Measurements from ENCODE around the gene LRIT3. TPM values are rescaled to one million over a fixed set of nuclear protein-coding genes. Genes with fewer than 3 reads are reported as not detected.
"Not testable (repeated sequence)": the region's sequence is repeated elsewhere in the genome, so short reads cannot be mapped to it uniquely, and the experiment has no call there.

Gene LRIT3
- total and polyA plus RNA-seq, 7 donors, result 0.03 to 0.08 (median 0.06) TPM; not detected in 1

DNA sequence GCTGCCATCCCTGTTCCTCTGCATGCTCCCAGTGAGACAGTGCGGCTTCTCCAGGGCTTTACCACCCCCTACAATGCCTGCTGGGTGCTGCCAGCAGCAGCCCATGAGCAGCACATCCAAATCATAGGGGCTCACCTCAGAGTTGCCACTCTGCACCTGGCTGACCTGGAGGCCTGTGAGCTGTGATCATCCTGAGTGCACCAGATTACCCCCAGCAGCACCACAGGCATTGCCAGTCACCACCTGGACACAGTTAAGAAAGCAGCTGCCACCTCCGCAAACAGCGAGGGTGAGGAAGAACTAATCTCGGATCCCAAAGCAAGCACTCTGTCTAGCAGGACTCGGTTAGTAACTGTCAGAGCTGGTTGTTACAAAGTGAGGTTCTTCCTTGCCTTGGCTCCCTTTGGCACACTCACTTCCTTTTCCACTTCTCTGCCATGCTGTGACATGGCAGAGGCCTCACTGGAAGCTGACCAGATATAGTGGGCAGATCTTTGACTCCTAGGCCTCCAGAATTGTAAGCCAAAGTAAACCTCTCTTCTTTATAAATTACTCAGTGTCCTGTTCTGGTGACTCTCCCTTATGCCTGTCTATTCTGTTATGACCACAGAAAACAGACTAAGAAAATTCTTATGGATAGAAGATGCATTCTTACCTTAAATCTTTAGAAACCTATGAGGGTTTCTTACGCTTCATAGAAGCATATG lies 25.2 kb downstream of the LRIT3 start:
- H3K27ac ChIP-seq, result no peak overlapping the region
- H3K4me3 ChIP-seq, result no peak overlapping the region
- ATAC-seq, result no peak
- 96 to 98% (median 96%) methylated on average over 6 of the region's 6 CpGs for WGBS, 3 donors
- DNase-seq, result no peak
- TF ChIP-seq, protein P1, sequence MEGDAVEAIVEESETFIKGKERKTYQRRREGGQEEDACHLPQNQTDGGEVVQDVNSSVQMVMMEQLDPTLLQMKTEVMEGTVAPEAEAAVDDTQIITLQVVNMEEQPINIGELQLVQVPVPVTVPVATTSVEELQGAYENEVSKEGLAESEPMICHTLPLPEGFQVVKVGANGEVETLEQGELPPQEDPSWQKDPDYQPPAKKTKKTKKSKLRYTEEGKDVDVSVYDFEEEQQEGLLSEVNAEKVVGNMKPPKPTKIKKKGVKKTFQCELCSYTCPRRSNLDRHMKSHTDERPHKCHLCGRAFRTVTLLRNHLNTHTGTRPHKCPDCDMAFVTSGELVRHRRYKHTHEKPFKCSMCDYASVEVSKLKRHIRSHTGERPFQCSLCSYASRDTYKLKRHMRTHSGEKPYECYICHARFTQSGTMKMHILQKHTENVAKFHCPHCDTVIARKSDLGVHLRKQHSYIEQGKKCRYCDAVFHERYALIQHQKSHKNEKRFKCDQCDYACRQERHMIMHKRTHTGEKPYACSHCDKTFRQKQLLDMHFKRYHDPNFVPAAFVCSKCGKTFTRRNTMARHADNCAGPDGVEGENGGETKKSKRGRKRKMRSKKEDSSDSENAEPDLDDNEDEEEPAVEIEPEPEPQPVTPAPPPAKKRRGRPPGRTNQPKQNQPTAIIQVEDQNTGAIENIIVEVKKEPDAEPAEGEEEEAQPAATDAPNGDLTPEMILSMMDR (IDR thresholded peaks at IDR 0.05), result no peak
- intact Hi-C loops (cut with DNase I), result no loop called here
- H3K4me1 ChIP-seq, result peaks cover 9% of the 10 kb centered on the region
- H3K27me3 ChIP-seq (ENCODE audit: insufficient read depth in 3 of 3, low read length in 2 of 3), result no peaks in the 10 kb centered on the region
- no peaks in the 10 kb centered on the region for H3K9me3 ChIP-seq
- no peaks in the 10 kb centered on the region for H3K36me3 ChIP-seq (ENCODE audit: insufficient read depth in 1 of 2, low read depth in 1 of 2)

DNA sequence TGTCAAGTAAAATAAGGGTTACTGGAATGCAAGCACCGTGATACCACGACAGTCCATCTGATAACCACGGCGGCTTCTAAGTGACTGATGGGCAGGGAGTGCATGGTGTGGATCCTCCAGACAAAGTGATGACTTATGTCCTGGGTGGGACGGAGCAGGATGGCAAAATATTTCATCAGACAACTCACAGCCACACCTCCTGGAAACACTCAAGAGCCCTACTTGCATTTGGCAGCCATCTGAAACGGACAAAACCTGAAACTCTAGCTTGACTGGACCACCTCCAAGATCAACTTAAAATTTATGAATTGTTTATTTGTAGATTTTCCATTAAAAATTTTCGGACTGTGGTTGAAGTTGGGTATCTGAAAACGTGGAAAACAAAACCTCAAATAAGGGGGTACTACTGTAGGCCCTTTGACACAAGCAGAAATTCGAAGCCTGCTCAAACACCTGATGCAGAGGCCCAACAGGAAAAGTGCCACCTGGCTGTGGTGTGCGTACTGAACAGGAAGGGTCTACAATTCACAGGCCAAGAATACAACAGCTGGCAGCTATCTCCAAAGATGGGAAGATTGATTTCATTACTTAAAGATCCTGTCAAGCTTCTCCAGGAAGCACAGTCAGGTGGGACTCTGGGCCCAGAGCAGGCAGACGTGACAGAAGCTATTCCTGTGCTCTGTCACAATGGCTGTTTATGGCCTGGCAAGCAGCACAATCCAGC lies 26.0 kb downstream of the LRIT3 start:
- Histone ChIP-seq H3K36me3 (ENCODE audit: insufficient read depth in 1 of 2, low read depth in 1 of 2) (no peaks in the 10 kb centered on the region), H3K9me3 (no peaks in the 10 kb centered on the region), H3K4me1 (peaks cover 9% of the 10 kb centered on the region), H3K27me3 (ENCODE audit: insufficient read depth in 3 of 3, low read length in 2 of 3) (no peaks in the 10 kb centered on the region), H3K27ac (peak overlapping the region; percentile 14), H3K4me3 (no peak overlapping the region)
- WGBS, 3 donors, result 48 to 63% (median 57%) methylated on average over 11 of the region's 11 CpGs
- intact Hi-C loops (cut with DNase I), result no loop called here
- TF ChIP-seq, protein P1 (IDR thresholded peaks at IDR 0.05), result no peak
- ATAC-seq (peak; percentile 57 to 88 (median 70)), DNase-seq (no peak)

DNA sequence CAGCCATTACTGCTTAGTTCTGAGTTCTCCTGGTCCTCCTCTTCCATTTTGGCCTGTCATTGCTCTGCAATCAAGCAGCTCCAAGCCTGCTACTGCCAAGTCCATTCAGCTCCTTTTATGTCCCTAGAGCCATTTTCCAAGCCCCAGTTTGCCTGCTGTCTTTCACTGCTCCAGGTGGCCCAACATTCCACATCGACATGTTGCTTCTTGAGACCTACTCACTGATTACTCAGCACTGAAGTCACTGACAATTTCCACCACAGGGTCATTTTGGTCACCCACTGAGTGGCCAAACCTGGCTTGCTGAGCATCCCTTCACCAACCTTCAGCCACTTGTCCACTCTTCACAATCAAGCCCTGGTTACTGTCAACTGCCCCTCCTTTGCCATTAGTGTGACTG lies 27.2 kb downstream of the LRIT3 start:
- Histone ChIP-seq H3K4me1 (peaks cover 9% of the 10 kb centered on the region), H3K27me3 (ENCODE audit: insufficient read depth in 3 of 3, low read length in 2 of 3) (no peaks in the 10 kb centered on the region), H3K36me3 (ENCODE audit: insufficient read depth in 1 of 2, low read depth in 1 of 2) (no peaks in the 10 kb centered on the region), H3K4me3 (no peak overlapping the region), H3K27ac (no peak overlapping the region), H3K9me3 (no peaks in the 10 kb centered on the region)
- TF ChIP-seq, protein P1 (IDR thresholded peaks at IDR 0.05), result no peak
- DNase-seq (no peak), ATAC-seq (no peak)
- intact Hi-C loops (cut with DNase I), result no loop called here
- 82 to 97% (median 96%) methylated on average over 1 of the region's 1 CpG for WGBS, 3 donors

DNA sequence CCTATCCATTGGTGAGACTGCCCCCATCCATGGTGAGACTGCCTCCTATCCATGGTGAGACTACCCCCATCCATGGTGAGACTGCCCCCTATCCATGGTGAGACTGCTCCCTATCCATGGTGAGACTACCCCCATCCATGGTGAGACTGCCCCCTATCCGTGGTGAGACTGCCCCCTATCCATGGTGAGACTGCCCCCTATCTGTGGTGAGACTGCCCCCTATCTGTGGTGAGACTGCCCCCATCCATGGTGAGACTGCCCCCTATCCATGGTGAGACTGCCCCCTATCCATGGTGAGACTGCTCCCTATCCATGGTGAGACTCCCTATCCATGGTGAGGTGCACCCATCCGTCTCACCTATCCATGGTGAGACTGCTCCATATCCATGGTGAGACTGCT lies 27.6 kb downstream of the LRIT3 start:
- H3K4me1 ChIP-seq; H3K27ac ChIP-seq; H3K4me3 ChIP-seq; H3K9me3 ChIP-seq; ATAC-seq; DNase-seq; intact Hi-C loops (cut with DNase I); H3K27me3 ChIP-seq (ENCODE audit: insufficient read depth in 3 of 3, low read length in 2 of 3); H3K36me3 ChIP-seq (ENCODE audit: insufficient read depth in 1 of 2, low read depth in 1 of 2): not testable (repeated sequence)
- WGBS, 3 donors, result 73 to 88% (median 81%) methylated on average over 2 of the region's 2 CpGs

DNA sequence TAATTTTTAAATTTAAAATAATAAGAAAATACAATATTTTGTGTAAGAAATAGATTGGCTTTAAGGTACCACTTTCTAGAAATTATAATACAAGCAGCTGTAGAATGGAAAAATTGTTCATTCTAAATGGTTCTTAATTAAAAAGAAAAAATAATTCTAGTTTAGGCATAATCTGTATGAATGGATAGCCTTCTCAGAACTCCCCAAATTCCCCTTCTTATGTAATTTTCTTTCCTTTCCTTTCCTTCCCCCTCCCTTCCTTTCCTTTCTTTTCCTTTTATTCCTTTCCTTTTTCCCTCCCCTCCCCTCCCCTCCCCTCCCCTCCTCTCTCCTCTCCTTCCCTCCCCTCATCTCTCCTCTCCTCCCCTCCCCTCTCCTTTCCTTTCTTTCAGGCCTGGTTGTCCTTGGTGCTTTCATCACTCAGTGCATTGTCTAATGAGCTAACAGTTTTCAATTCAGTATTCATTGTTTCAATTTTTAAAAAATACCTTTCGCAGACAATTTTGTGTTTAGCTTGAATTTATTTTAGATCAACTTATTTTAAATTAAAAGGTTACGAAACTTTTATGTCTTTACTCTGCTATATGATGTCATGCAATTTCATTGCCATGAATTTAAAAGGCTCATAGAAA lies 28.8 kb downstream of the LRIT3 start:
- 87 to 91% (median 87%) methylated on average over 2 of the region's 2 CpGs for WGBS, 3 donors
- no peak overlapping the region for H3K27ac ChIP-seq
- no peak overlapping the region for H3K4me3 ChIP-seq
- intact Hi-C loops (cut with DNase I), result no loop called here
- ATAC-seq (no peak), DNase-seq (no peak)
- H3K36me3 ChIP-seq (ENCODE audit: insufficient read depth in 1 of 2, low read depth in 1 of 2), result no peaks in the 10 kb centered on the region
- TF ChIP-seq, protein P1 (IDR thresholded peaks at IDR 0.05), result no peak
- H3K9me3 ChIP-seq, result no peaks in the 10 kb centered on the region
- no peaks in the 10 kb centered on the region for H3K27me3 ChIP-seq (ENCODE audit: insufficient read depth in 3 of 3, low read length in 2 of 3)
- peaks cover 9% of the 10 kb centered on the region for H3K4me1 ChIP-seq

Data from psoas muscle (tissue), 8 donors.